ENCODE measurements around the gene PPP1CA.
"Not testable (repeated sequence)": the region's sequence is repeated elsewhere in the genome, so short reads cannot be mapped to it uniquely, and the experiment has no call there.

The PPP1CA gene

DNA sequence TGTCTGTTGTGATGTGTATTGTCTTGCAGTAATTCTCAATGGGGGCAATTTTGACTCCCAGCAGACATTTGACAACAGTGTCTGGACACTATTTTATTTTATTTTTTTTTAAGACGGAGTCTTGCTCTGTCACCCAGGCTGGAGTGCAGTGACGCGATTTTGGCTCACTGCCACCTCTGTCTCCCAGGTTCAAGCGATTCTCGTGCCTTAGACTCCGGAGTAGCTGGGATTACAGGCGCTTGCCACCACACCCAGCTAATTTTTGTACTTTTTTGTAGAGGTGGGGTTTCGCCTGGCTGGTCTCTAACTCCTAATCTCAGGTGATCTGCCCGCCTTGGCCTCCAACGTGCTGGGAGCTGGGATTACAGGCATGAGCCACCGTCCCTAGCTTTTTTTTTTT is 28.1 kb upstream of the PPP1CA start:
- Mint-ChIP-seq H3K9me3 (no peaks in the 10 kb centered on the region), H3K4me3 (peak overlapping the region; percentile 27 to 34), H3K27ac (peak overlapping the region in 1 of 2 donors; percentile 78), H3K4me1 (ENCODE audit: low read depth in 2 of 2) (peaks cover 44 to 46% of the 10 kb centered on the region in 2 donors), H3K27me3 (no peaks in the 10 kb centered on the region), H3K36me3 (ENCODE audit: insufficient read depth) (peaks cover 51% of the 10 kb centered on the region)
- no peak for DNase-seq
- ATAC-seq (replicated peaks): no peak

DNA sequence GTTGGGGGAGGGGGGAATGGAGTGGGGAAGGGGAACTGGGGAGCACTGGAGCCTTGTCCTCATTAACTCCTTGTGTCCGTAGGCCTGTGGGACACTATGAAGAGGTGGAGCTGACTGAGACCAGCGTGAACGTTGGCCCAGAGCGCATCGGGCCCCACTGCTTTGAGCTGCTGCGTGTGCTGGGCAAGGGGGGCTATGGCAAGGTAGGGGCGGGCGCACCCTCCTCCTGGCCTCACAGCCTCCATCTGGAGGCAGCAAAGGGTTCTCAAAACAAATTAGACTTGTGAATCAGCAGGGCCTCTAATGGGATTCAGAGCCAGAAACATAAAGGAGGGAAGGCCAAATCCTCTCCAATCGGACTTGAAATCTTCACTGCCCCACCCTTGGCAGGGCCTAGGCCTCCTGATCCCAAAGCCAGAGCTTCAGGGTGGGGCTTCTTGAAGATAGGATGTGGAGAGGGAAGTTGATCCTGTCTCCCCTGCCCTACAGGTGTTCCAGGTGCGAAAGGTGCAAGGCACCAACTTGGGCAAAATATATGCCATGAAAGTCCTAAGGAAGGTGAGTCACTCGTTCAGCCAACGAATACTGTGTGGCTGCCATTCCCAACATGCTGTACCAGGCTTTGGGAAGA is 27.5 kb upstream of the PPP1CA start:
- ATAC-seq (replicated peaks) (no peak), DNase-seq (no peak)
- Mint-ChIP-seq H3K4me1 (ENCODE audit: low read depth in 2 of 2) (peaks cover 42 to 44% of the 10 kb centered on the region in 2 donors), H3K36me3 (ENCODE audit: insufficient read depth) (peaks cover 46% of the 10 kb centered on the region), H3K4me3 (peak overlapping the region; percentile 93 to 94), H3K27me3 (no peaks in the 10 kb centered on the region), H3K27ac (peak overlapping the region; percentile 96 to 97), H3K9me3 (no peaks in the 10 kb centered on the region)

DNA sequence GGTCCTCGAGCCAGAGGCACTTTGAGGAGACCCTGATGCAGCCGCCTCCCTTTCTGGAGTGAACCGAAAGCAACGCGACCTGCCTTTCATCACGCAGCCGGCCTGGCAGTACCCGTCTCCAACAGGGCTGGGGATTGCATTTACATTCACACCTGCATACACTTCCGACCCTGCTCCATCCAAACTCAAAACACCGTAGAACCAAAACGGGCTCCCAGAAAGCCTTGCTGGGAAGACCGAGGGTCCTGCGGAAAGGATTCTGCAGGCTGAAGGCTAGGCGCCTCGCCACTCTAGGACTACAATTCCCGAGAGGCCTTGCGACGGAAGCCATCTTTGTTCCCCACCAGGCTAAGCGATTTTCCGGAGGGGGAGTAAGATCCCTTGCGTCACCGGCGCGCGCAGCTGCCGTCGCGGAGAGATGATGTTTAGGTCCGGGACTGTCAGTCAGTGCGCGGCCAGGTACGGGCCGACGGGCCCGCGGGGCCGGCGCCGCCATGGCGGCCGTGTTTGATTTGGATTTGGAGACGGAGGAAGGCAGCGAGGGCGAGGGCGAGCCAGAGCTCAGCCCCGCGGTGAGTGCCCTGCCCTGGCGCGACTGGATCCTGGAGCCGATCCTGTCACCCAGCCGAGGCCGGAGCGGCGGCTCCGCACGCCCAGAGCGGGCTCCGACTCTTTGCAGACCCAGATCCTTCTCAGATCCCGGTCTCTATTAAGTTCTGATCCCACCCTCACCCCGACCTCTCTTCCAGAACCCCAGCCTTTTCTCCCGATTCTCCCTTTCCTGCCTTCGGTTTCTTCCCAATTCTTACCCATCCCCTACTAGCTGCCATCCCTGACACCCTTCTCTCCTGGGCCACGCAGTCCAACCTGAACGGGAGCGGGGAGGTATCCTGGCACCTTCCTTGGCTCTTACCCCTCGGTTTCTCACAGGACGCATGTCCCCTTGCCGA is 26.7 kb upstream of the PPP1CA start, which contains the start of gene RPS6KB2:
RPS6KB2 (plus strand) TSS at position 443 of the 950 bp plus-strand sequence; CDS start at position 495, 52 bp downstream.
- H3K4me1 Mint-ChIP-seq (ENCODE audit: low read depth in 2 of 2): peaks cover 34 to 39% of the 10 kb centered on the region in 2 donors
- no peaks in the 10 kb centered on the region for H3K9me3 Mint-ChIP-seq
- H3K27ac Mint-ChIP-seq: peak within 1 kb of the TSS; percentile 96 to 97
- H3K4me3 Mint-ChIP-seq: peak within 1 kb of the TSS; percentile 93 to 94
- peaks cover 38% of the 10 kb centered on the region for H3K36me3 Mint-ChIP-seq (ENCODE audit: insufficient read depth)
- DNase-seq (peak; percentile 99 to 100 (median 99)), ATAC-seq (replicated peaks) (peak; percentile 92)
- H3K27me3 Mint-ChIP-seq: no peaks in the 10 kb centered on the region

DNA sequence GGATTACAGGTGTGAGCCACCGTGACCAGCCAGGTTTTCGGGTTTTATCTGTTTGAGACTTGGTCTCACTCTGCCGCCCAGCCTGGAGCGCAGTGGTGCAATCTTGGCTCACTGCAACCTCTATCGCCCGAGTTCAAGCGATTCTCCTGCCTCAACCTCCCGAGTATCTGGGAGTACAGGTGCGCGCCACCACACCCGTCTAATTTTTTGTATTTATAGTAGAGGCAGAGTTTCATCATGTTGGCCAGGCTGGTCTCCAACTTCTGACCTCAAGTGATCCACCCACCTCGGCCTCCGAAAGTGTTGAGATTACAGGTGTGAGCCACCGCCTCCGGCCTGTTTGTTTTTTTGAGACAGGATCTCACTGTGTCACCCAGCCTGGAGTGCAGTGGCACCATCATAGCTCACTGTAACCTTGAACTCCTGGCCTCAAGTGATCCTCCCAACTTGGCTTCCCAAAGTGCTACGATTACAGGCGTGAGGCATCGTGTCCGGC is 25.8 kb upstream of the PPP1CA start:
- not testable (repeated sequence) for H3K9me3 Mint-ChIP-seq
- peaks cover 30 to 37% of the 10 kb centered on the region in 2 donors for H3K4me1 Mint-ChIP-seq (ENCODE audit: low read depth in 2 of 2)

DNA sequence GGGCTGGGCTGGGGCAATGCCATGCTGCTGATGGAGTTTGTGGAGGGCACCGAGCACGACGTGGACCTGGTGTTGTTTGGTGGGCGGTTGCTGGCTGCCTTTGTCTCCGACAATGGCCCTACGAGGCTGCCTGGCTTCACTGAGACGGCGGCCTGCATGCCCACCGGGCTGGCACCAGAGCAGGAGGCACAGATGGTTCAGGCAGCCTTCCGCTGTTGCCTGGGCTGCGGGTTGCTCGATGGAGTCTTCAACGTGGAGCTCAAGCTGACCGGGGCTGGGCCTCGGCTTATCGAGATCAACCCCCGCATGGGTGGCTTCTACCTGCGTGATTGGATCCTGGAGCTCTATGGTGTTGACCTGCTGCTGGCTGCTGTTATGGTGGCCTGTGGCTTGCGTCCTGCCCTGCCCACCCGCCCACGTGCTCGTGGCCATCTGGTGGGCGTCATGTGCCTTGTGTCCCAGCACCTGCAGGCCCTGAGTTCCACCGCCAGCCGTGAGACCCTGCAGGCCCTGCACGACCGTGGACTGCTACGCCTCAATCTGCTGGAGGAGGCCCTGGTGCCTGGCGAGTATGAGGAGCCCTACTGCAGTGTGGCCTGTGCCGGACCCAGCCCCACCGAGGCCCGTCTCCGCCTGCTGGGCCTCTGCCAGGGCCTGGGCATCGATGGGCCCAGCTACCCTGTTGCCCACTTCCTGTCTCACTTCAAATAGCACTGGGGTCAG is 22.4 kb upstream of the PPP1CA start:
- no peak for ATAC-seq (replicated peaks)
- Mint-ChIP-seq H3K9me3 (no peaks in the 10 kb centered on the region), H3K27me3 (no peaks in the 10 kb centered on the region), H3K4me3 (no peak overlapping the region), H3K27ac (no peak overlapping the region), H3K36me3 (ENCODE audit: insufficient read depth) (peaks cover 33% of the 10 kb centered on the region), H3K4me1 (ENCODE audit: low read depth in 2 of 2) (peaks cover 34 to 40% of the 10 kb centered on the region in 2 donors)
- no peak for DNase-seq

More for the DNA sequence above, 25.8 kb upstream of the PPP1CA start:
- H3K27me3 Mint-ChIP-seq; ATAC-seq (replicated peaks); DNase-seq: not testable (repeated sequence)
- H3K4me3 Mint-ChIP-seq: peak overlapping the region; percentile 93 to 94
- peaks cover 37% of the 10 kb centered on the region for H3K36me3 Mint-ChIP-seq (ENCODE audit: insufficient read depth)
- H3K27ac Mint-ChIP-seq: peak overlapping the region; percentile 96 to 97

DNA sequence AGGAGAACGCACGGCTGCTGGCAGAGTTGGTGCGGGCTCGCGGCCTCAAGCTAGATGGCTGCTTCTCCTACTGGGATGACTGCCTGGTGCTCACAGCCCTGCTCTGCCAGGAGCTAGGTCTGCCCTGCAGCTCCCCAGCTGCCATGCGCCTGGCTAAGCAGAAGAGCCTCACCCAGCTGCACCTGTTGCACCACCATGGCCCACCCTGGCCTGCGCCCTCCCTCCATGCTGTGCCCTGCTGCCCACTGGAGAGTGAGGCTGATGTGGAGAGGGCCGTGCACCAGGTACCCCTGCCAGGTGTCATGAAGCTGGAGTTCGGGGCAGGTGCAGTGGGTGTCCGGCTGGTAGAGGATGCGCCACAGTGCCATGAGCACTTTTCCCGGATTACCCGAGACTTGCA is 21.8 kb upstream of the PPP1CA start:
- Mint-ChIP-seq H3K27ac (no peak overlapping the region), H3K4me3 (no peak overlapping the region), H3K27me3 (no peaks in the 10 kb centered on the region), H3K4me1 (ENCODE audit: low read depth in 2 of 2) (peaks cover 36 to 37% of the 10 kb centered on the region in 2 donors), H3K9me3 (no peaks in the 10 kb centered on the region), H3K36me3 (ENCODE audit: insufficient read depth) (peaks cover 28% of the 10 kb centered on the region)
- DNase-seq: no peak
- ATAC-seq (replicated peaks): no peak

DNA sequence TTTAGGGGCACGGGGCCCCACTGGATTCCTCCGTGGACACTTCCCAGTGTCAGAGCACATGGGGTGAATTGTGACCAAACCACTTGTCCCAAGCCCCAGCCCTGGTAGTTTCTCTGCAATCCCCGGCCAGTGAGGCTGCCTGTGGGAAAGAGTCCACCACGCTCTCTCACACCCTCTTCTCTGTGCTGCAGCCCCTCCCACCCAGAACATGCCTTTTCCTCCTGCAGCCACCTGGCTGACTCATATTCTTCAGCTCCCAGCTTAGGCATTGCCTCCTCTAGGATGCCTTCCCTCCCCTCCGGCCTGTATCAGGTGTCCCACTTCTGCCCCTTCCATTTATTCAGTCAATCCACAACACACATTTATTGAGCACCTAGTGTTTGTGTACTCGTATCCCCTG is 21.2 kb upstream of the PPP1CA start:
- Mint-ChIP-seq H3K9me3 (no peaks in the 10 kb centered on the region), H3K27me3 (no peaks in the 10 kb centered on the region), H3K27ac (no peak overlapping the region), H3K4me3 (peak overlapping the region; percentile 35 to 45), H3K4me1 (ENCODE audit: low read depth in 2 of 2) (peaks cover 36 to 38% of the 10 kb centered on the region in 2 donors), H3K36me3 (ENCODE audit: insufficient read depth) (peaks cover 22% of the 10 kb centered on the region)
- no peak for ATAC-seq (replicated peaks)
- no peak for DNase-seq

DNA sequence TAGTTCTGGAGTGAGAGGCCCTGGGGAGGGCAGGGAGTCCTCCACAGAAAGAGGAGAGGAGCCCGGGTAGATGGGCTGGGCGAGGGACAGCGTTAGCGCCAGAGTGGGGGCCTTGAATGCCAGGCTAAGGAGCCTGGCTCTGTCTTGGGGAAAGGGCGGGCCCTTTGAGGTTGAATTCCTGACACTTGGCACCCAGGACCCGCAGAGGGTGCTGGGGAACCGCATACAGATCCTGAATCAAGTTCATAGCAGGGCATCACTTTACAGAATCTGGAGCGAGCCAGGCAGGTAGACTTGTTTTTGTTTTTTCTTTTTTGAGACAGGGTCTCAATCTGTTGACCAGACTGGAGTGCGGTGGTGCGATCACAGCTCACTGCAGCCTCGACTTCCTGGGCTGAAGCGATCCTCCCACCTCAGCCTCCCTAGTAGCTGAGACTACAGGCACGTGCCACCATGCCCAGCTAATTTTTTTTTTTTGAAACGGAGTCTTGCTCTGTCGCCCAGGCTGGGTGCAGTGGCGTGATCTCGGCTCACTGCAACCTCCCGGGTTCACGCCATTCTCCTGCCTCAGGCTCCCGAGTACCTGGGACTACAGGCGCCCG is 19.9 kb upstream of the PPP1CA start:
- ATAC-seq (replicated peaks): no peak
- Mint-ChIP-seq H3K27ac (peak overlapping the region; percentile 29 to 65), H3K36me3 (ENCODE audit: insufficient read depth) (peaks cover 14% of the 10 kb centered on the region), H3K4me1 (ENCODE audit: low read depth in 2 of 2) (peaks cover 40 to 45% of the 10 kb centered on the region in 2 donors), H3K27me3 (no peaks in the 10 kb centered on the region), H3K9me3 (no peaks in the 10 kb centered on the region), H3K4me3 (peak overlapping the region; percentile 62 to 72)
- no peak for DNase-seq

DNA sequence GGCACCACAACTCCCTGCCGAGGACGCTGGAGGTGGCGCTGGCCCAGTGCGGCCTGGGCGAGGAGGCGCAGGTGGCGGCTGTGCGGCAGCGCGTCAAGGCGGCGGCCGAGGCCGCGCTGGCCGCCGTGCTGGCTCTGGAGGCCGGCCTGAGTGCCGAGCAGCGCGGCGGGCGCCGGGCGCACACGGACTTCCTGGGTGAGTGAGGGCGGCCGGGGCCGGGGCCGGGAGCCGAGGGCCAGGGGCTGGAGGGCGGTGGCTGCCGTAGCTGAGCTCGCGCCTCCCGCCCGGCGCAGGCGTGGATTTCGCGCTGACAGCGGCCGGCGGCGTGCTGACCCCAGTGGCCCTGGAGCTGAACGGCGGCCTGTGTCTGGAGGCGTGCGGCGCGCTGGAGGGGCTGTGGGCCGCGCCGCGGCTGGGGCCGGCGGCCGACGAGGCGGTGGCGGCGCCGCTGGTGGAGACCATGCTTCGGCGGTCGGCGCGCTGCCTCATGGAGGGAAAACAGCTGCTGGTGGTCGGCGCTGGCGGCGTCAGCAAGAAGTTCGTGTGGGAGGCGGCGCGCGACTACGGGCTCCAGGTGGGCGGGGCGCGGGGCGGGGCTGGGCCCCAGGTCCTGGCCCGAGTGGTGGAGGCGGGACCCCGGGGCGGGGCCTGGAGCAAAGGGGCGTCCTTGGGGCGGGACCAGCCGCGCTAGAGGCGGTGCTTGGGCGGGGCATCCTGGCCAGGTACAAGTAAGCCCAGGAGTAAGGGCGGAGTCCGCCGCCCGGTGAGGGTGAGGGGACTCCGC is 19.2 kb upstream of the PPP1CA start:
- Mint-ChIP-seq H3K4me1 (ENCODE audit: low read depth in 2 of 2) (peaks cover 44 to 52% of the 10 kb centered on the region in 2 donors), H3K36me3 (ENCODE audit: insufficient read depth) (peaks cover 16% of the 10 kb centered on the region), H3K9me3 (no peaks in the 10 kb centered on the region), H3K27ac (peak overlapping the region; percentile 79 to 89), H3K4me3 (peak overlapping the region; percentile 72 to 82), H3K27me3 (no peaks in the 10 kb centered on the region)
- DNase-seq (peak; percentile 96 to 99 (median 98)), ATAC-seq (replicated peaks) (peak; percentile 82)

DNA sequence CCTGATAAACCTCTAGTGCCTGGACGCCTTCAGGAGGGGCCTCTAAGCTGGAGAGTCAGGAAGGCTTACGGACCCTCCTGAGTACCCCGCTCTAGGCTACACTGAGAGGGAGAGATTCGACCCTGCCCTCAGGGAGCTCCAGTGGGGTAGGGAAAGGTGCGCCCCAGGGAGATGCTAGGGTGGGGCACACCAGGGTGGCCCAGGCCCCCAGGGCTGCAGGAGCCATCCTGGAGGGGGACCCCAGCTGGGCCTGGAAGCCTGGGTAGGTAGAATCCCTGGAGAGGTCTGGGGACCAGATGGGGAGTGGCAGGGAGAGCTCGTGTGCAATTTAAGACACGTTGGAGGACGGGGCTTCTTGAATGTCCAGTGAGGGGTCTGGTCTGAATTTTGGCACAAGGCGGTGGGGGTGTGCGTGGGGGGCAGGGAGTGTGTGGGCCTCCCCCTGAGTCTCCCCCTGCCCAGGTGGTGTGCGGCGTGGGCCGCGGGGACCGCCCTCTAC is 18.5 kb upstream of the PPP1CA start:
- Mint-ChIP-seq H3K27me3 (no peaks in the 10 kb centered on the region), H3K4me1 (ENCODE audit: low read depth in 2 of 2) (peaks cover 45 to 53% of the 10 kb centered on the region in 2 donors), H3K27ac (peak overlapping the region; percentile 79 to 89)

DNA sequence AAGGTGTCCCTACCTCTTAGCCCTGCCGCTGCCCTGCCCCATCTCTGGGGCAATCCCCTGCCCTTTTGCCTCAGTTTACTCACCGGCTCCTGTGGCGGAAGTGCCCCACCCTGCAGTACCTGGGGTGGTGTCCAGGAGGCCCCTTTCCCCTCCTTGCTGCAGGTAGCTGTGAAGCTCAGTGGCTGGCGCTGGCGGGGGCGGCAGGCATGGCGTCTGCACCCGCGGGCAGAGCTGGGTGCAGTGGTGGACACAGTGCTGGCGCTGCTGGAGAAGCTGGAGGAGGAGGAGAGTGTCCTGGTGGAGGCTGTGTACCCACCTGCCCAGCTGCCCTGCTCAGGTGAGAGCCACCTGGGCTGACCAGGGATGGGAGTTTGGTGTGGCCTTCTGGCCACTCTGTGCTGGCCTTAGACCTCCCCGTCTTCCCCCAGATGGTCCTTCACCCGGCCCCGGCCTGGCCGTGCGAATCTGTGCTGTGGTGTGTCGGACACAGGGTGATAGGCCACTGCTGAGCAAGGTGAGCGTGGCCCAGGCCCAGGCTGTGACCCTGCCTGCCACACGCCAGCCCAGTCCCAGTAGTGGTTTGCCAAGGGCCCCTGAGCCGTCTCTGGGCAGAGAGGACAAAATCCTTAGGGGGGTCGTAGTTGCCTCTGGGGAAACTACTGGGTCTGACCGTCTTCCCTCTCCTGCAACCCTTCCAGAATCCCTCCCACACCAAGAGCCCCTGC is 17.8 kb upstream of the PPP1CA start:
- H3K36me3 Mint-ChIP-seq (ENCODE audit: insufficient read depth): peaks cover 21% of the 10 kb centered on the region
- no peaks in the 10 kb centered on the region for H3K9me3 Mint-ChIP-seq
- no peak for DNase-seq
- no peak for ATAC-seq (replicated peaks)
- H3K27me3 Mint-ChIP-seq: no peaks in the 10 kb centered on the region
- peak overlapping the region; percentile 79 to 89 for H3K27ac Mint-ChIP-seq
- peaks cover 46 to 54% of the 10 kb centered on the region in 2 donors for H3K4me1 Mint-ChIP-seq (ENCODE audit: low read depth in 2 of 2)
- H3K4me3 Mint-ChIP-seq: peak overlapping the region; percentile 72 to 82

More for the DNA sequence above, 18.5 kb upstream of the PPP1CA start:
- Mint-ChIP-seq H3K36me3 (ENCODE audit: insufficient read depth) (peaks cover 17% of the 10 kb centered on the region), H3K9me3 (no peaks in the 10 kb centered on the region), H3K4me3 (peak overlapping the region; percentile 72 to 82)
- DNase-seq (no peak), ATAC-seq (replicated peaks) (no peak)

Measured in effector memory CD8-positive, alpha-beta T cell (primary cell).